Common myeloid progenitor, CD34-positive (primary cell): ENCODE data around the gene B4GALNT4.
A peak's percentile ranks its signal among the peaks of the same experiment; 100 is the strongest.

ENCODE experiments used
- CTCF ChIA-PET: fragments of 350-600 bp; sonication (Branson Sonifier 250); formaldehyde crosslinking; loops from one replicate; lab custom pipeline; 2021; ENCODE audit warnings: antibody characterized with exemption; lab: Charles Lee
- POLR2A ChIA-PET: fragments of 350-600 bp; sonication (Branson Sonifier 250); formaldehyde crosslinking; loops from one replicate; lab custom pipeline; 2021; ENCODE audit warnings: antibody characterized with exemption; lab: Charles Lee
- DNase-seq, 3 donors: peaks; one replicate each; pipeline versions ENCODE4 v3.0.0 to v3.0.0-alpha.2; 2013
- H3K27ac ChIP-seq, 2 experiments: 1 replicate in 1 of 2; 2 replicates in 1 of 2; pipeline ENCODE4 v1.7.0; 2013; ENCODE audit warnings: inconsistent platforms in 2 of 2, low read length in 2 of 2, mild to moderate bottlenecking in 2 of 2, low read depth in 1 of 2, moderate library complexity in 1 of 2; ENCODE audit not compliant: severe bottlenecking in 2 of 2, insufficient read depth in 1 of 2, poor library complexity in 1 of 2
- H3K27me3 ChIP-seq, 5 experiments: replicated peaks in 2 of 5; 1 replicate in 3 of 5; 2 replicates in 2 of 5; pipeline versions ENCODE4 v1.6.1 to v1.7.0; 2013; ENCODE audit warnings: low read length in 4 of 5, mild to moderate bottlenecking in 2 of 5, moderate library complexity in 2 of 5, inconsistent platforms in 1 of 5; ENCODE audit not compliant: insufficient read depth in 5 of 5, control insufficient read depth in 4 of 5
- H3K36me3 ChIP-seq, 4 experiments: 1 replicate in 2 of 4; 2 replicates in 2 of 4; pipeline versions ENCODE4 v1.6.1 to v1.7.0; 2013; ENCODE audit warnings: low read length in 3 of 4, control low read depth in 1 of 4, mild to moderate bottlenecking in 1 of 4; ENCODE audit not compliant: control insufficient read depth in 4 of 4, insufficient read depth in 4 of 4
- H3K4me1 ChIP-seq, 4 experiments: 1 replicate in 3 of 4; 2 replicates in 1 of 4; pipeline versions ENCODE4 v1.6.1 to v1.7.1; 2013; ENCODE audit warnings: low read length in 3 of 4, mild to moderate bottlenecking in 3 of 4, control low read depth in 1 of 4, inconsistent platforms in 1 of 4, moderate library complexity in 1 of 4; ENCODE audit not compliant: control insufficient read depth in 4 of 4, insufficient read depth in 4 of 4; ENCODE audit errors: control extremely low read depth in 1 of 4
- H3K4me3 ChIP-seq, 7 experiments: 1 replicate in 4 of 7; 2 replicates in 3 of 7; pipeline versions ENCODE4 v1.5.1 to v1.7.0; 2013; ENCODE audit warnings: mild to moderate bottlenecking in 7 of 7, low read length in 6 of 7, moderate library complexity in 6 of 7, inconsistent platforms in 2 of 7, low read depth in 2 of 7, control low read depth in 1 of 7; ENCODE audit not compliant: insufficient read depth in 4 of 7, control insufficient read depth in 1 of 7; ENCODE audit errors: extremely low read depth in 1 of 7
- H3K9me3 ChIP-seq, 5 experiments: 1 replicate in 4 of 5; 2 replicates in 1 of 5; pipeline versions ENCODE4 v1.6.1 to v1.7.1; 2013; ENCODE audit warnings: low read length in 4 of 5, mild to moderate bottlenecking in 2 of 5, inconsistent platforms in 1 of 5, low read depth in 1 of 5, moderate library complexity in 1 of 5; ENCODE audit not compliant: control insufficient read depth in 4 of 5, insufficient read depth in 2 of 5; ENCODE audit errors: control extremely low read depth in 1 of 5
- WGBS: methylation state at CpG from one replicate; pipeline ENCODE4 v1.1.5; 2013; ENCODE audit not compliant: insufficient coverage; 5-methylcytosine and 5-hydroxymethylcytosine counted together

The B4GALNT4 gene

GRCh38 chr11:414318-414857, 45.1 kb downstream of the B4GALNT4 start:
- DNase-seq: no peak
- peak overlapping the region; percentile 66 to 77 for H3K27ac ChIP-seq
- POLR2A ChIA-PET: interaction anchor here (0.7 kb wide), 1 partner anchor 92 kb away, joined by 3 read pairs; no protein-coding TSS in a partner anchor

GRCh38 chr11:415640-416041, 46.3 kb downstream of the B4GALNT4 start:
- Histone ChIP-seq H3K27me3 (no peaks in the 10 kb centered on the region), H3K9me3 (no peaks in the 10 kb centered on the region), H3K4me1 (peaks cover 5 to 50% (median 49%) of the 10 kb centered on the region in 4 experiments), H3K4me3 (peak overlapping the region in 6 of 7 experiments; percentile 65 to 91 (median 77)), H3K27ac (peak overlapping the region in 1 of 2 experiments; percentile 54), H3K36me3 (no peaks in the 10 kb centered on the region)
- POLR2A ChIA-PET: interaction anchor here (2.0 kb wide), 1 partner anchor 9 kb away, joined by 8 read pairs; no protein-coding TSS in a partner anchor
- CTCF ChIA-PET: interaction anchor here (1.0 to 2.8 kb wide), 5 partner anchors 10 to 35 kb away, joined by 3 to 19 read pairs (median 5); no protein-coding TSS in a partner anchor
- 27% methylated on average over 5 of the region's 5 CpGs for WGBS
- DNase-seq: peak in 1 of 3 donors; percentile 19

More at GRCh38 chr11:414318-414857, 45.1 kb downstream of the B4GALNT4 start:
- no peaks in the 10 kb centered on the region for H3K9me3 ChIP-seq
- WGBS: 3% methylated on average over 8 of the region's 9 CpGs
- no peaks in the 10 kb centered on the region for H3K27me3 ChIP-seq
- peaks cover 5 to 50% (median 49%) of the 10 kb centered on the region in 4 experiments for H3K4me1 ChIP-seq
- H3K36me3 ChIP-seq: peaks cover 0 to 5% (median 0%) of the 10 kb centered on the region in 4 experiments
- peak overlapping the region; percentile 39 to 91 (median 75) for H3K4me3 ChIP-seq
- CTCF ChIA-PET: interaction anchor here (1.0 to 2.8 kb wide), 3 partner anchors 11 to 34 kb away, joined by 4 to 19 read pairs (median 5); no protein-coding TSS in a partner anchor

GRCh38 chr11:416051-416756, 46.9 kb downstream of the B4GALNT4 start:
- POLR2A ChIA-PET: interaction anchor here (0.6 to 2.0 kb wide), 3 partner anchors 10 to 334 kb away, joined by 3 to 8 read pairs (median 8); partner anchors contain the start of gene PTDSS2
- H3K27me3 ChIP-seq: no peaks in the 10 kb centered on the region
- 2% methylated on average over 44 of the region's 45 CpGs for WGBS
- no peak for DNase-seq
- no peaks in the 10 kb centered on the region for H3K9me3 ChIP-seq
- CTCF ChIA-PET: interaction anchor here (0.6 to 2.8 kb wide), 7 partner anchors 10 to 208 kb away, joined by 3 to 19 read pairs (median 3); no protein-coding TSS in a partner anchor
- H3K4me3 ChIP-seq: peak overlapping the region; percentile 64 to 91 (median 75)
- no peak overlapping the region for H3K27ac ChIP-seq
- H3K36me3 ChIP-seq: no peaks in the 10 kb centered on the region
- peaks cover 5 to 50% (median 49%) of the 10 kb centered on the region in 4 experiments for H3K4me1 ChIP-seq

GRCh38 chr11:416757-417621, 47.7 kb downstream of the B4GALNT4 start:
- POLR2A ChIA-PET: interaction anchor here (0.6 to 2.0 kb wide), 3 partner anchors 11 to 334 kb away, joined by 3 to 8 read pairs (median 8); partner anchors contain the start of gene PTDSS2

GRCh38 chr11:417652-418342, 48.5 kb downstream of the B4GALNT4 start:
- POLR2A ChIA-PET: interaction anchor here (1.2 kb wide), 1 partner anchor 32 kb away, joined by 8 read pairs; the partner anchor contains the start of gene PTDSS2
- no peaks in the 10 kb centered on the region for H3K27me3 ChIP-seq

More at GRCh38 chr11:416757-417621, 47.7 kb downstream of the B4GALNT4 start:
- WGBS: 1% methylated on average over 74 of the region's 97 CpGs
- Histone ChIP-seq H3K27ac (no peak overlapping the region), H3K27me3 (no peaks in the 10 kb centered on the region), H3K36me3 (no peaks in the 10 kb centered on the region), H3K9me3 (no peaks in the 10 kb centered on the region), H3K4me3 (peak overlapping the region; percentile 64 to 91 (median 75)), H3K4me1 (peaks cover 5 to 50% (median 49%) of the 10 kb centered on the region in 4 experiments)
- DNase-seq: peak in 1 of 3 donors; percentile 41
- CTCF ChIA-PET: interaction anchor here (0.6 to 2.8 kb wide), 7 partner anchors 20 to 209 kb away, joined by 3 to 19 read pairs (median 3); no protein-coding TSS in a partner anchor

More at GRCh38 chr11:417652-418342, 48.5 kb downstream of the B4GALNT4 start:
- CTCF ChIA-PET: interaction anchor here (1.0 to 1.6 kb wide), 2 partner anchors 21 to 45 kb away, joined by 3 to 5 read pairs; no protein-coding TSS in a partner anchor
- H3K9me3 ChIP-seq: no peaks in the 10 kb centered on the region
- peaks cover 5 to 49% (median 46%) of the 10 kb centered on the region in 4 experiments for H3K4me1 ChIP-seq
- no peak for DNase-seq
- WGBS: 87% methylated on average over 14 of the region's 19 CpGs
- no peak overlapping the region for H3K27ac ChIP-seq
- H3K36me3 ChIP-seq: no peaks in the 10 kb centered on the region
- peak overlapping the region in 5 of 7 experiments; percentile 69 to 91 (median 79) for H3K4me3 ChIP-seq
